Activated CD8-positive, alpha-beta memory T cell treated with anti-CD3 and anti-CD28 coated beads for 1 hour (primary cell): Measurements from ENCODE around the gene TRPM5.
A peak's percentile ranks its signal among the peaks of the same experiment; 100 is the strongest.
"Not testable (repeated sequence)": the region's sequence is repeated elsewhere in the genome, so short reads cannot be mapped to it uniquely, and the experiment has no call there.

Source experiments
- DNase-seq, 2 donors: peaks; one replicate each; pipeline ENCODE4 v3.0.0-alpha.2; 2020; ENCODE audit warnings: low read depth in 1 of 2; ENCODE audit errors: extremely low read depth in 1 of 2

Gene TRPM5

DNA sequence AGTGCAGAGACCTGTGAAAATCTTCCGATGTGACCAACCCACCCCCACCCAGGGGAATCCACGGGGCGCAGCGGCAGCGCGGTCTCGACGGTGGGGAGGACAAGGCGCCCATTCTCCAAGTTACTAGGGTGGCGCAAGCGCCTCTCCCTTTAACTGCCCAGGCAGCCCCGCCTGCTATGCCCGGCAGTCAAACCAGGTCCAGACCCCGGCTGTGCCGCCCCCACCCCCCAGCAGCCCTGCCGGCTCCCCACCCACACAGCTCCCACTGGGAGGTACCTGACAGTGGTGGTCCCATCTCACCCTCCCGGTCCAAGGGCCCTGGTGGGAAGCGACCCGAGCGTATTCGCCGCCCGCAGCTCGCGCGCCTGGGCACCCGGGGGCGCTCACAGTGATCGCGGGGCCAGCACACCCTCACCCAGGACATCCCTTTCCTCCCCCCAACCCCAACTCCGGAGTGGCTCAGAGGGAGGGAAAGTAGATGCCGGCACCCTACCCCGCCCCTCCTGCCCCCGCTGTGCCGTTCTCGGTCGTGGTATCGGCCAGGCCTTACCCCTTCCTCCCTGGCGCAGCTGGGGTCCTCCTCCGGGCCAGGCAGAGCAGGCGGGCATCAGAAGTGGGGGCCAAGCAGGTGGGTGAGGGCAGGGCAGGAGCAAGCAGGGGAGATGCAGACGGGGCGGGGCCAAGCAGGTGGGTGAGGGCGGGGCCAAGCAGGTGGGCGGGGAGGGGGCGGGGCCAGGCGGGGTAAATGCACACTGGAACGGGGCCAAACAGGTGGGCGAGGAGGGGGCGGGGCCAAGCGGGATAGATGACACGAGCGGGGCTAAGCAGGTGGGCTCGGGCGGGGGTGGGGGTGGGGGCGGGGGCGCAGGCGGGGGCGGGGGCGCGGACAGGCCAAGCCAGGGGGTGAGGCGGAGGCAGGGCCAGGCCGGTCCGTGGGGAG lies at the start of gene TRPM5:
TRPM5 (minus strand) TSS at position 634 of the 940 bp plus-strand sequence. CDS start 21,478 bp downstream, outside the sequence.
- peak; percentile 39 to 65 for DNase-seq

DNA sequence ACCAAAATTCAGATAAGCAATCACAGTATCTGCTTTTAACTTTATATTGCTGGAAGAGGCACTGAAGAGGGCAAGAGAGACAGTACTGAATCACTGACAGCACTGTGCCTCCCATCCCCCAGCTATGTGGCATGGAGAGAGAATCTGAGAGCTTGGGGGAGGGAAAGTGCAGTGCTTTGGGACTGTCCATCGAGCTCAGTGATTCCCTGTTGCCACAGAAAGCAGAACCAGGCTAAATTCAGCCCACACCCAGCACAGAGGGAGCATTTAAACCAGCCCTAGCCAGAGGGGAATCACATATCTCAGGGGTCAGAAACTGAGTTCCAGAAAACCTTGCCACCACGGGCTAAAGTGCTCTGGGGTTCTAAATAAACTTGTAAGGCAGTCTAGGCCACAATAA lies 44.8 kb upstream of the TRPM5 start:
- DNase-seq, result no peak

DNA sequence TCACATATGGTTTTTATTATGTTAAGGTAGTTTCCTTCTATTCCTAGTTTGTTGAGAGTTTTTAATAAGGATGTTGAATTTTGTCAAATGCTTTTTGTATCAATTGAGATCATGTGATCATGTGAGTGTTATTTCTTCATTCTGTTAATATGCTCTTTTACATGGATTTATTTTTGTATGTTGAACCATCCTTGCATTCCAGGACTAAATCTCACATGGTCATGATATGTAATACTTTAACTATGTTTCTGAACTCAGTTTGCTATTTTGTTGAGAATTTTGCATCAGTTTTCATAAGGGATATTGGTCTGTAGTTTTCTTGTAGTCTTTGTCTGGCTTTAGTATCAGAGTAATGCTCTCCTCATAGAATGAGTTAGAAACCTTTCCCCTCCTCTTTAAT lies 43.7 kb upstream of the TRPM5 start:
- no peak for DNase-seq

- DNase-seq, result no peak
These were observed 40.3 kb upstream of the TRPM5 start for GRCh38 chr11:2484576-2485125.

DNA sequence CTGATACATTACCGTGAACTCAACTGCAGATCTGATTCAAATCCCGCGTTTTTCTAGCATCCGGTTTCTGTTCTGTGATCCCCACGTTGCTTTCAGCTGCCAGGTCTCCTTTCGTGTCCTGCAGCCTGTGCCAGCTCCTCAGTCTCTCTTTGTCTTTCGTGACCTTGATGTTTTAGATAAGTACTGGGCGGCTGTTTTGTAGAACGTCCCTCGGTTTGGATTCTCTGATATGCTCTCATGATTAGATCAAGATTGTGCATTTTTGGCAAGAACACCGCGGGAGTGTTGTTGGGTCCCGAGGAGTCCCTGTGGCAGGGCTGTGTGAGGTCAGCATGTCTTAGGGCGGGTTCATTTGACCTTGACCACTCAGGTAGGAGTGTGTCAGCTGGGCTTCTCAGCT lies 39.1 kb upstream of the TRPM5 start:
- no peak for DNase-seq

DNA sequence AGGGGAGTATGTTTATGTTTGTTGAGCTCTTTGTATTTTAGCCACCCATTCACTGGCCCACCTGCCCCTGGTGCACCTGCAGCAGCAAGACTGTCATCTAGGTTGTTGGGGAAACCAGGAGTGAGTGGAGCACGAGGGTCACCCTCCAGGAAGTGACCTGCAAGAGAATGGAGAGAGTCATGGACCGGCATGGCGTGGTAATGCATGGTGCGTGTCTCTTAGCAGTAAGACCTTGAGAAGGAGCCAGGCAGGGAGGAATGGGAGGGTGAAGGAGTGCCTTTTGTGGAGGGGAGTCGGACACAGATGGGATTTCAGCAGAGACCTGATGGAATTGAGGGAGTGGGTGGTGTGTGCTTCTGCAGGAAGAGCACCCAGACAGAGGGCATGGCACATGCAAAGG lies 38.4 kb upstream of the TRPM5 start:
- no peak for DNase-seq

DNA sequence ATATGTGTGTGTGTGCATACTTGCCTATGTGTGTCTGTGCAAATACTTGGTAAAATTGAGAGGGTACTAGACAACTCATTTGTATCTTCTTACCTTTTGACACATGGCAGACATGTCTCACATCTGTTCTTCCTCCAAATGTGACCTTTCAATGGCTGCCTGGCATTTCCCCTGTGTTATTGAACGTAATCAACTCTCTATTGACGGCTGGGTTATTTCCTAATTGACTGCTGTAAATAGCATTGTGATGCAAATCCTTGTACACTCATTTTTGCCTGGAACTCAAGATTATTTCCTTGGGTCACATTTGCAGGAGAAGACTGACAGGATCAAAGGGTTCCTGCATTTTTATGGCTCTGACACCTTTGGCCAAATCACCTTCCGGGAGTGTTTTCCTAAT lies 37.9 kb upstream of the TRPM5 start:
- no peak for DNase-seq

DNA sequence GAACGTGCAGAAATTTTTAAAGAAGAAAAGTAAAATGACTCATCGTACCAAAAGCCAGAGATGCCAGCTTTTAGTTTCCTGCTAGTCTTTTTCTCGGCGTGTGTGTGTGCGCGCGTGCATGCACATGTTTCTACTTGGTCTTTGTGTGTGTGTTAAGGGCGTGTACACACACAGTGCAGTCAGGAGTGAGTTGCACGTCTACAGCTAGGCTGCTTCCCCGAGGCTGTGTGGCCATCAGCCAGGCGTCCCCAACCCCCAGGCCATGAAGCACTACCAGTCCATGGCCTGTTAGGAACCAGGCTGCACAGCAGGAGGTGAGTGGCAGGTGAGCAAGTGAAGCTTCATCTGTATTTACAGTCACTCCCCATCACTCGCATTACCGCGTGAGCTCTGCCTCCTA lies 36.9 kb upstream of the TRPM5 start:
- DNase-seq, result no peak

GRCh38 chr11:2480874-2481220 lies 36.5 kb upstream of the TRPM5 start:
- no peak for DNase-seq

DNA sequence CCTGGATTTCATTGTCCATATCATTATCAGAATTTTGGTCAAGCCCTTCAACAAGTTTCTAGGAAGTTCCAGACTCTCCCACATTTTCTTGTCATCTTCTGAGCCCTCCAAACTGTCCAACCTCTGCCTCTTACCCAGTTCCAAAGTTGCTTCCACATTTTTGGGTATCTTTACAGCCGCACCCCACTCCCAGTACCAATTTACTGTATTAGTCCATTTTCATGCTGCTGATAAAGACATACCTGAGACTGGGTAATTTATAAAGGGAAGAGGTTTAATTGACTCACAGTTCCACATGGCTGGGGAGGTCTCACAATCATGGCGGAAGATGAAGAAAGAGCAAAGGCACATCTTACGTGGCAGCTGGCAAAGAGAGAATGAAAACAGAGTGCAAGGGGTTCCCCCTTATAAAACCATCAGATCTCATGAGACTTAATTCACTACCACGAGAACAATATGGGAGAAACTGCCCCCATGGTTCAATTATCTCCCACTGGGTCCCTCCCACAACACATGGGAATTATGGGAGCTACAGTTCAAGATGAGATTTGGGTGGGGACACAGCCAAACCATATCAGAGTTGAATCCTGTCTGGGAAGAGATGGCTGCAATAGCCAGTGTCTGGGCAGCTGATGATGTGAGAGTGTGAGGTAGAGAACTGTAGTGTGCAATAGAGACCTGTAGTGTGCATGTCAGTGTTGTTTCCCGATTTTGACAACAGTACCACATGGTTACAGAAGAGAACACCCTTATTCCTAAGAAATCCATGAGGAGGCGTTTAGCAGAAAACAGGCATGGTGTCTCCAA lies 36.0 kb upstream of the TRPM5 start:
- DNase-seq, result not testable (repeated sequence)

DNA sequence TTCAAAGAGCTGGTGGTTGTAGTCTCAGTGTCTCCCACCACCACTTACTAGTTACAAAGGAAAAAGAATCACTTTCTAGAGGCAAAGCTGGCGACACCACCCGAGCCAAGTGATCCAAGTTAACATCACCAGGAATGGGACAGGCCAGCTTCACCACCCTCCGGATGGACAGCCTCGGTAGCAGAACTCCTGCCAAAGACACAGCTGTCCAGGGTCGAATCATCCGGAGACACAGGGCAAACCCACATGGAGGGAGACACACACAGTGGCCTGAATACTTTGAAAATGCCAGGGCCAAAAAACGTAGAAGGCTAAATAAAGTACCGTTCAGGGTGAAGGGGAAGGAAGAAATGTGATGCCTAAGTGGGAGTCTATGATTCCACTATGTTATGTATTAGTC lies 33.6 kb upstream of the TRPM5 start:
- no peak for DNase-seq

DNA sequence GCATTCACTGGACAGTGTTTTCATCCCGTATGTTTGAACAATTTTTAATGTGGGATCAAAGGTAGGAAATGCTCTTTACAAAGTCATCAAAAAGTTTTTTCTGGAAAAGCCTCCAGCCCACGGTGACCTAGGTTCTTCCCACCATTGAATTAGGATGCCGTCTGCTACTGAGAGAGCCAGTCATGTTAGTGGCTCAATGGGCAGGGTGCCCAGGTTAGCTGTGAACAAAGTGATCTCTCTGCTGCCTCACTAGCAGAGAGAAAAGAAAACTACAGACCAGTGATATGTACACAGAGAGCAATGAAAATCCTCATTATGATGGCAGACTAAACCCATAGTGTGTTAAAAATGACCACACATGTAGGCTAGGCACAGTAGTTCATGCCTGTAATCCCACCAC lies 32.9 kb upstream of the TRPM5 start:
- DNase-seq, result no peak

DNA sequence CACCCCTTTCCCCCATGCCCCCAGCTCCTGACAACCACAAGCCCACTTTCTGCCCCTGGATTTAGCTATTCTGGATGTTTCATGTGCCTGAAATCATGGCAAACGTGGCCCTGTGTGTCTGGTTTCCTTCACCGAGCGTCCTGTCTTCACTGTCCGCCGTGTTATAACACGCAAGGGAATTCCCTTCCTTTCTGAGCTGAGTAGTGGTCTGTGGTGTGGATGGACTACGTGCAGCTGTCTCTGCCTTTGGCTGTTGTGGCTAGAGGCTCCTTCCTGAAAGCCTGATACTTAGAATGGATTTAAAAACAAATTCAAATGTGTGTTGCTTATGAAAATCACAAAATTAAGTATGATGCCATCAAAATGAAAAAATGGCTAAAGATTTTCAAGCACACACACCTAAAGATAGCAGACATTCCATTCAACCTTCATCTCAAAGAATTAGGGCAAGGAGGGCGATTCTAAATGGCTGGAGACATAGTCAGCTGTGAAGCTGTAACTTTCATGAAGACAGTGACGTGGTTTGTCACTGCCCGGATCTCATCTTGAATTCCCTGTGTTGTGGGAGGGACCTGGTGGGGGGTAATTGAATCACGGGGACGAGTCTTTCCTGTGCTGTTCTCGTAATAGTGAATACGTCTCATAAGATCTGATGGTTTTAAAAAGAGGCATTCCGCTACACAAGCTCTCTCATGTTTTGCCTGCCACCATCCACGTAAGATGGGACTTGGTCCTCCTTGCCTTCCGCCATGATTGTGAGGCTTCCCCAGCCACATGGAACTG lies 31.0 kb upstream of the TRPM5 start:
- DNase-seq, result no peak

- DNase-seq, result no peak
These were observed 30.0 kb upstream of the TRPM5 start for GRCh38 chr11:2474059-2474901.

GRCh38 chr11:2473361-2474058 lies 29.2 kb upstream of the TRPM5 start:
- no peak for DNase-seq

DNA sequence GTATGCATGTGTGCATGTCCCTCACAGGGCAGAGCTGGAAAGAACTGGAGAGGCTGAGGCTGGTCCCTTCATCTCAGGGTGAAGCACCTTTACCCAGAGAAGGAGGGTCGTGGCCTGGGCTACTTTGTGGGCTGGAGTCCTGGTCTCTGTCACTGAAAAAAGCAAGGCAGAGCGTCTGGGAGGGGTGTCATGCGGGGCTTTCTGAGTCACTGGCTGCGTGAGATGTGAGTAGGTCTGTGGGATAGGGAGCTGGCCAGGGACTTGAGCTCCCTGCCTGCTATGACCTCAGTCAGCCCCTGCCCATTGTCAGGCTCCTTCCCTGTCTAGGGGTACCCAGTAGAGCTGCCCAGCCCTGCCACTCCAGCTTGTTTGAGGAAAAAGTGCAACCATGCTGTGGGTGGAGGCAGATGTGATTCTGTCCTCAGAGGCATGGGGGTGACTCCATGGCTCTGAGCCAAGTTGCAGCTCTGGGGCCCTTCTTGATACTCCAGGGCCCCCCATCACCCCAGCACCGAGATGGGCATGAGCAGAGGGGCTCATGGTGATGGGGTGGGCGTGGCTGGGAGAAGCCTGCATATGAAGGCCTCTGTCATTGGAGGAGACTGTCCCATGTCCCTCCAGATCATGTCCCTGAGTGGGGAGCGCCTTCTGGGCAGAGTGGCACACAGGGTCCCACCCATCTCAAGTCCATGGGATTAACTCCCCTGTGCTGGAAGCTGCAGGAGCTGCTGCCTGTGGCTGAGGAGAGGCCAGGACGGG lies 28.3 kb upstream of the TRPM5 start:
- DNase-seq, result no peak

GRCh38 chr11:2471804-2472096 lies 27.4 kb upstream of the TRPM5 start:
- DNase-seq, result no peak

GRCh38 chr11:2471048-2471803 lies 26.9 kb upstream of the TRPM5 start:
- DNase-seq, result no peak
